Thoracic aorta (tissue), 2 donors: ENCODE results near the gene FAM193A. TPM values are rescaled to one million over a fixed set of nuclear protein-coding genes. Genes with fewer than 3 reads are reported as not detected.
"Not testable (repeated sequence)": the region's sequence is repeated elsewhere in the genome, so short reads cannot be mapped to it uniquely, and the experiment has no call there.

ENCODE experiments used
- ATAC-seq: fragments of 150-250 bp; one replicate; pipeline ENCODE4 v1.8.0; 2017; ENCODE audit warnings: low read depth; ENCODE audit not compliant: insufficient number of reproducible peaks, low FRiP score
- DNase-seq: peaks from one replicate; pipeline ENCODE4 v3.0.0-alpha.2; 2020; ENCODE audit warnings: low spot score
- H3K27ac ChIP-seq, 2 donors: fragments of 200-600 bp; sonication (generic); 1 replicate in 1 of 2; 2 replicates in 1 of 2; pipeline ENCODE4 v1.5.1; 2016; ENCODE audit warnings: mild to moderate bottlenecking in 2 of 2, moderate library complexity in 2 of 2
- H3K27me3 ChIP-seq: fragments of 200-600 bp; sonication (generic); replicated peaks from 2 replicates; pipeline ENCODE4 v1.6.0; 2016; ENCODE audit warnings: mild to moderate bottlenecking; ENCODE audit not compliant: insufficient read depth
- H3K36me3 ChIP-seq: fragments of 200-600 bp; sonication (generic); one replicate; pipeline ENCODE4 v1.5.1; 2016
- H3K4me1 ChIP-seq, 2 donors: fragments of 200-600 bp; sonication (generic); 1 replicate in 1 of 2; 2 replicates in 1 of 2; pipeline versions ENCODE4 v1.5.1 to v1.6.0; 2016; ENCODE audit warnings: low read depth in 2 of 2, mild to moderate bottlenecking in 1 of 2; ENCODE audit not compliant: control insufficient read depth in 1 of 2
- H3K4me3 ChIP-seq: fragments of 200-600 bp; sonication (generic); 2 replicates; pipeline ENCODE4 v1.5.1; 2016; ENCODE audit warnings: mild to moderate bottlenecking
- H3K9me3 ChIP-seq: fragments of 200-600 bp; sonication (generic); 2 replicates; pipeline ENCODE4 v1.5.1; 2016
- CTCF ChIP-seq: fragments of 200-600 bp; sonication (generic); IDR thresholded peaks from one replicate; pipeline ENCODE4 v1.5.1; 2019; ENCODE audit warnings: antibody characterized with exemption
- total RNA-seq, 2 donors: library from RNA; depleted of rRNA; stranded (reverse); fragments of >200 nt; gene quantifications; one replicate each; pipeline versions ENCODE4 v1.1.0 to v1.2.3, GENCODE V29; 2016

The FAM193A gene
- total RNA-seq, 2 donors from 2014 or later, result 22.3 to 42.9 TPM

GRCh38 chr4:2767705-2768074, 231.2 kb downstream of the FAM193A start:
- Histone ChIP-seq H3K4me1 (peaks cover 0 to 4% of the 10 kb centered on the region in 2 donors), H3K9me3 (no peaks in the 10 kb centered on the region), H3K36me3 (no peaks in the 10 kb centered on the region), H3K27me3 (no peaks in the 10 kb centered on the region), H3K4me3 (no peak overlapping the region), H3K27ac (no peak overlapping the region)
- ATAC-seq, result no peak
- no peak for TF ChIP-seq CTCF
- no peak for DNase-seq

GRCh38 chr4:2768124-2768523, 231.7 kb downstream of the FAM193A start:
- ATAC-seq, result no peak
- DNase-seq, result no peak
- no peak for TF ChIP-seq CTCF
- no peaks in the 10 kb centered on the region for H3K27me3 ChIP-seq
- no peak overlapping the region for H3K27ac ChIP-seq
- no peak overlapping the region for H3K4me3 ChIP-seq
- H3K36me3 ChIP-seq, result no peaks in the 10 kb centered on the region
- no peaks in the 10 kb centered on the region for H3K9me3 ChIP-seq
- H3K4me1 ChIP-seq, result peaks cover 0 to 4% of the 10 kb centered on the region in 2 donors

GRCh38 chr4:2768921-2769336, 232.5 kb downstream of the FAM193A start:
- TF ChIP-seq CTCF, result no peak
- H3K9me3 ChIP-seq, result no peaks in the 10 kb centered on the region
- DNase-seq, result no peak

GRCh38 chr4:2771264-2771663, 234.8 kb downstream of the FAM193A start:
- DNase-seq, result no peak
- ATAC-seq, result no peak
- Histone ChIP-seq H3K27ac (no peak overlapping the region), H3K4me1 (no peaks in the 10 kb centered on the region), H3K27me3 (no peaks in the 10 kb centered on the region), H3K36me3 (no peaks in the 10 kb centered on the region), H3K9me3 (no peaks in the 10 kb centered on the region), H3K4me3 (no peak overlapping the region)
- TF ChIP-seq CTCF, result no peak

More at GRCh38 chr4:2768921-2769336, 232.5 kb downstream of the FAM193A start:
- Histone ChIP-seq H3K36me3 (no peaks in the 10 kb centered on the region), H3K4me1 (peaks cover 0 to 1% of the 10 kb centered on the region in 2 donors), H3K27ac (no peak overlapping the region), H3K4me3 (no peak overlapping the region), H3K27me3 (no peaks in the 10 kb centered on the region)
- ATAC-seq, result no peak

GRCh38 chr4:2780643-2781042, 244.2 kb downstream of the FAM193A start:
- not testable (repeated sequence) for DNase-seq, H3K27me3 ChIP-seq, ATAC-seq, H3K4me1 ChIP-seq, H3K36me3 ChIP-seq, H3K4me3 ChIP-seq, H3K27ac ChIP-seq, H3K9me3 ChIP-seq

- H3K27ac ChIP-seq, result no peak overlapping the region
- no peaks in the 10 kb centered on the region for H3K27me3 ChIP-seq
- no peaks in the 10 kb centered on the region for H3K4me1 ChIP-seq
- no peaks in the 10 kb centered on the region for H3K9me3 ChIP-seq
- ATAC-seq (no peak), DNase-seq (no peak)
- no peaks in the 10 kb centered on the region for H3K36me3 ChIP-seq
- H3K4me3 ChIP-seq, result no peak overlapping the region
- no peak for TF ChIP-seq CTCF
Measured at GRCh38 chr4:2781911-2782310, 245.5 kb downstream of the FAM193A start.
